ENCODE results near the gene GPSM1. TPM values are rescaled to one million over a fixed set of nuclear protein-coding genes. Genes with fewer than 3 reads are reported as not detected.

GPSM1 gene
- total RNA-seq, 1 experiment from 2014 or later = 26.9 TPM

GRCh38 chr9:136339173-136339957 lies 12.0 kb downstream of the GPSM1 start:
- BruUV-seq (replicated peaks) = no TSS peak
- CTCF ChIA-PET = no interaction called here
- H3K79me2 ChIP-seq (ENCODE audit: low read length) = no peaks in the 10 kb centered on the region
- POLR2A ChIA-PET (ENCODE audit: unreplicated experiment) = no interaction called here
- no peaks in the 10 kb centered on the region for H3F3A ChIP-seq (ENCODE audit: low read length, unreplicated experiment)
- no peak overlapping the region for H2AFZ ChIP-seq (ENCODE audit: low read length)
- no peaks in the 10 kb centered on the region for H3K27me3 ChIP-seq (ENCODE audit: low read length)
- intact Hi-C loops (cut with micrococcal nuclease) = loop anchor here (2.0 kb wide), 1 partner anchor 61 kb away; the partner anchor contains the start of gene SNAPC4
- TF ChIP-seq EZH2 (IDR thresholded peaks at IDR 0.05; ENCODE audit: low read length, unreplicated experiment) = no peak
- peak; percentile 81 for TF ChIP-seq CTCF (conservative IDR thresholded peaks at IDR 0.05; ENCODE audit: low read depth, low read length)
- DNase-seq (peak; percentile 56), ATAC-seq (peak; percentile 75)
- H3K4me2 ChIP-seq (ENCODE audit: low read length) = no peak overlapping the region
- H4K20me1 ChIP-seq (ENCODE audit: low read length) = no peaks in the 10 kb centered on the region
- no peak overlapping the region for H3K9ac ChIP-seq (ENCODE audit: low read length)
- H3K4me1 ChIP-seq (ENCODE audit: insufficient read depth, low read length) = no peaks in the 10 kb centered on the region
- H3K36me3 ChIP-seq (ENCODE audit: low read depth, low read length) = no peaks in the 10 kb centered on the region
- no peaks in the 10 kb centered on the region for H3K9me3 ChIP-seq (ENCODE audit: low read length)
- H3K9me2 ChIP-seq (replicated peaks; ENCODE audit: low read length) = no peaks in the 10 kb centered on the region
- H3K4me3 ChIP-seq (ENCODE audit: low read length) = no peak overlapping the region
- no peak overlapping the region for H3K27ac ChIP-seq (ENCODE audit: low read length)

GRCh38 chr9:136339958-136340310 lies 12.6 kb downstream of the GPSM1 start:
- Histone ChIP-seq H3K4me2 (ENCODE audit: low read length) (no peak overlapping the region), H3K9ac (ENCODE audit: low read length) (no peak overlapping the region), H2AFZ (ENCODE audit: low read length) (no peak overlapping the region), H4K20me1 (ENCODE audit: low read length) (no peaks in the 10 kb centered on the region), H3K36me3 (ENCODE audit: low read depth, low read length) (no peaks in the 10 kb centered on the region), H3K4me1 (ENCODE audit: insufficient read depth, low read length) (no peaks in the 10 kb centered on the region), H3K27ac (ENCODE audit: low read length) (no peak overlapping the region), H3K4me3 (ENCODE audit: low read length) (no peak overlapping the region), H3K79me2 (ENCODE audit: low read length) (no peaks in the 10 kb centered on the region), H3K9me3 (ENCODE audit: low read length) (no peaks in the 10 kb centered on the region), H3K9me2 (replicated peaks; ENCODE audit: low read length) (no peaks in the 10 kb centered on the region), H3K27me3 (ENCODE audit: low read length) (no peaks in the 10 kb centered on the region), H3F3A (ENCODE audit: low read length, unreplicated experiment) (no peaks in the 10 kb centered on the region)
- TF ChIP-seq EZH2 (IDR thresholded peaks at IDR 0.05; ENCODE audit: low read length, unreplicated experiment) = no peak
- TF ChIP-seq EZH2phosphoT487 (IDR thresholded peaks at IDR 0.05; ENCODE audit: borderline replicate concordance, low read length) = no peak
- TF ChIP-seq CTCF (conservative IDR thresholded peaks at IDR 0.05; ENCODE audit: low read depth, low read length) = no peak
- ChIA-PET CTCF (no interaction called here), POLR2A (ENCODE audit: unreplicated experiment) (no interaction called here)
- BruUV-seq (replicated peaks) = no TSS peak
- ATAC-seq (no peak), DNase-seq (no peak)
- intact Hi-C loops (cut with micrococcal nuclease) = loop anchor here (2.0 kb wide), 1 partner anchor 61 kb away; the partner anchor contains the start of gene SNAPC4

GRCh38 chr9:136340356-136341041 lies 13.2 kb downstream of the GPSM1 start:
- Histone ChIP-seq H3K9ac (ENCODE audit: low read length) (no peak overlapping the region), H3K27ac (ENCODE audit: low read length) (no peak overlapping the region), H3K9me2 (replicated peaks; ENCODE audit: low read length) (no peaks in the 10 kb centered on the region), H2AFZ (ENCODE audit: low read length) (no peak overlapping the region), H3K79me2 (ENCODE audit: low read length) (no peaks in the 10 kb centered on the region), H3K4me1 (ENCODE audit: insufficient read depth, low read length) (peaks cover 3% of the 10 kb centered on the region; the same call in 1 of the 2 replicates), H3K27me3 (ENCODE audit: low read length) (no peaks in the 10 kb centered on the region), H3K9me3 (ENCODE audit: low read length) (no peaks in the 10 kb centered on the region), H3F3A (ENCODE audit: low read length, unreplicated experiment) (no peaks in the 10 kb centered on the region), H4K20me1 (ENCODE audit: low read length) (no peaks in the 10 kb centered on the region), H3K4me2 (ENCODE audit: low read length) (no peak overlapping the region), H3K36me3 (ENCODE audit: low read depth, low read length) (no peaks in the 10 kb centered on the region), H3K4me3 (ENCODE audit: low read length) (no peak overlapping the region)
- TF ChIP-seq EZH2phosphoT487 (IDR thresholded peaks at IDR 0.05; ENCODE audit: borderline replicate concordance, low read length) (no peak), CTCF (conservative IDR thresholded peaks at IDR 0.05; ENCODE audit: low read depth, low read length) (no peak), EZH2 (IDR thresholded peaks at IDR 0.05; ENCODE audit: low read length, unreplicated experiment) (no peak)
- DNase-seq = no peak
- intact Hi-C loops (cut with micrococcal nuclease) = no loop called here
- no peak for ATAC-seq
- CTCF ChIA-PET = no interaction called here
- POLR2A ChIA-PET (ENCODE audit: unreplicated experiment) = no interaction called here
- no TSS peak for BruUV-seq (replicated peaks)

Measured in PC-3 (cell line).